ENCODE results near the gene MTCL3.

MTCL3 gene

GRCh38 chr6:127510876-127511275 is 8.3 kb downstream of the MTCL3 start:
- Mint-ChIP-seq H3K27ac (ENCODE audit: unreplicated experiment) (no peak overlapping the region), H3K4me1 (peaks cover 32% of the 10 kb centered on the region), H3K9me3 (no peaks in the 10 kb centered on the region), H3K4me3 (peak overlapping the region; percentile 74), H3K36me3 (ENCODE audit: low read depth) (peaks cover 40% of the 10 kb centered on the region), H3K27me3 (ENCODE audit: low read depth) (no peaks in the 10 kb centered on the region)
- TF ChIP-seq CTCF (conservative IDR thresholded peaks at IDR 0.05), result no peak
- DNase-seq (ENCODE audit: low read depth, low spot score), result no peak

- Mint-ChIP-seq H3K9me3 (no peaks in the 10 kb centered on the region), H3K4me1 (peaks cover 11% of the 10 kb centered on the region), H3K4me3 (no peak overlapping the region), H3K27ac (ENCODE audit: unreplicated experiment) (no peak overlapping the region), H3K27me3 (ENCODE audit: low read depth) (no peaks in the 10 kb centered on the region), H3K36me3 (ENCODE audit: low read depth) (peaks cover 40% of the 10 kb centered on the region)
- no peak for DNase-seq (ENCODE audit: low read depth, low spot score)
- no peak for TF ChIP-seq CTCF (conservative IDR thresholded peaks at IDR 0.05)
Measured at GRCh38 chr6:127506894-127507293, 12.2 kb downstream of the MTCL3 start.

GRCh38 chr6:127503022-127503421 is 16.1 kb downstream of the MTCL3 start:
- no peaks in the 10 kb centered on the region for H3K27me3 Mint-ChIP-seq (ENCODE audit: low read depth)
- H3K4me1 Mint-ChIP-seq, result no peaks in the 10 kb centered on the region
- no peak for DNase-seq (ENCODE audit: low read depth, low spot score)
- H3K36me3 Mint-ChIP-seq (ENCODE audit: low read depth), result peaks cover 16% of the 10 kb centered on the region
- H3K9me3 Mint-ChIP-seq, result no peaks in the 10 kb centered on the region
- no peak overlapping the region for H3K27ac Mint-ChIP-seq (ENCODE audit: unreplicated experiment)
- TF ChIP-seq CTCF (conservative IDR thresholded peaks at IDR 0.05), result no peak
- H3K4me3 Mint-ChIP-seq, result no peak overlapping the region

- no peak for TF ChIP-seq CTCF (conservative IDR thresholded peaks at IDR 0.05)
- H3K4me1 Mint-ChIP-seq, result no peaks in the 10 kb centered on the region
- peaks cover 22% of the 10 kb centered on the region for H3K36me3 Mint-ChIP-seq (ENCODE audit: low read depth)
- no peak for DNase-seq (ENCODE audit: low read depth, low spot score)
- H3K27ac Mint-ChIP-seq (ENCODE audit: unreplicated experiment), result no peak overlapping the region
- H3K4me3 Mint-ChIP-seq, result no peak overlapping the region
- no peaks in the 10 kb centered on the region for H3K27me3 Mint-ChIP-seq (ENCODE audit: low read depth)
- no peaks in the 10 kb centered on the region for H3K9me3 Mint-ChIP-seq
Measured at GRCh38 chr6:127497410-127497809, 21.7 kb downstream of the MTCL3 start.

- no peak overlapping the region for H3K4me3 Mint-ChIP-seq
- H3K4me1 Mint-ChIP-seq, result no peaks in the 10 kb centered on the region
- no peaks in the 10 kb centered on the region for H3K27me3 Mint-ChIP-seq (ENCODE audit: low read depth)
- no peak for DNase-seq (ENCODE audit: low read depth, low spot score)
- H3K9me3 Mint-ChIP-seq, result peaks cover 2% of the 10 kb centered on the region
- no peak for TF ChIP-seq CTCF (conservative IDR thresholded peaks at IDR 0.05)
- no peak overlapping the region for H3K27ac Mint-ChIP-seq (ENCODE audit: unreplicated experiment)
- peaks cover 31% of the 10 kb centered on the region for H3K36me3 Mint-ChIP-seq (ENCODE audit: low read depth)
Measured at GRCh38 chr6:127496471-127496870, 22.7 kb downstream of the MTCL3 start.

GRCh38 chr6:127494240-127494767 is 24.8 kb downstream of the MTCL3 start:
- Mint-ChIP-seq H3K36me3 (ENCODE audit: low read depth) (peaks cover 48% of the 10 kb centered on the region), H3K4me3 (no peak overlapping the region), H3K4me1 (no peaks in the 10 kb centered on the region), H3K9me3 (peaks cover 2% of the 10 kb centered on the region), H3K27me3 (ENCODE audit: low read depth) (no peaks in the 10 kb centered on the region), H3K27ac (ENCODE audit: unreplicated experiment) (no peak overlapping the region)
- TF ChIP-seq CTCF (conservative IDR thresholded peaks at IDR 0.05), result no peak
- no peak for DNase-seq (ENCODE audit: low read depth, low spot score)
